GM19467 (cell line): ENCODE data around the gene EMP1.

Experiments used
- ATAC-seq: cut with Tn5 transposase; IDR thresholded peaks from one replicate; pipeline ENCODE4 v1.9.1; 2021; ENCODE audit warnings: mild to moderate bottlenecking, moderate library complexity; ENCODE audit not compliant: unreplicated experiment

EMP1 gene

DNA sequence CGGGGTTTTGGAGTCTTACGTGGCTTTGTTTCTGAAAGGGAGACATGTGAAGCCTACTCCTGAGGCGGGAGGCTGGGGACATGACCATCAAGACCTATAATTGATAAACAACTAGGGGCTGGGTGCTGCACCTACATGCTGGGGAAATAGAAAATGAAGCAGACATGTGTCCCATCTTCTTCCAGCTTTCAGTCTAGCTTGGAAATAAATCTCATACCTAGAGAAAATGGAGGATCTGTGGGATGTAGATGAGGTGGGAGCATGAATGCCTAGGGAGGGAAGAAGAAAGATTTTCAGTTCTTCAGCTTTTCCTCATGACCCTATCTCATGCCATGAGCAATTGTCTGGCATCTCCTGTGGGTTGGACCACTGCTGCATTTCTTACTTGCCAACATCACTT, 22.1 kb downstream of the EMP1 start:
- ATAC-seq = no peak

DNA sequence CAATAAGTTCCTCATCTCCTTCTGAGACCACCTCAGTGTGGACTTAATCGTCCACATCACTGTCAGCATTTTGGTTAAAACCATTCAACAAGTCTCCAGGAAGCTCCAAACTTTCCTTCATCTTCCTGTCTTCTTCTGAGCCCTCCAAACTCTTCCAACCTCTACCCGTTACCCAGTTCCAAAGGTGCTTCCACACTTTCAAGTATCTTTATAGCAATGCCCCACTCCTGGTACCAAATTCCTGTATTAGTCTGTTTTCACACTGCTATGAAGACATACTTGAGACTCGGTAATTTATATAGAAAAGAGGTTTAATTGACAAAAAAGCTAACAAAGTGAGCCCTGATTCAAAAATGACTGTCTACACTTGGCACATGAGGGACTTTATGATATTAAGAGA, 22.8 kb downstream of the EMP1 start:
- no peak for ATAC-seq

DNA sequence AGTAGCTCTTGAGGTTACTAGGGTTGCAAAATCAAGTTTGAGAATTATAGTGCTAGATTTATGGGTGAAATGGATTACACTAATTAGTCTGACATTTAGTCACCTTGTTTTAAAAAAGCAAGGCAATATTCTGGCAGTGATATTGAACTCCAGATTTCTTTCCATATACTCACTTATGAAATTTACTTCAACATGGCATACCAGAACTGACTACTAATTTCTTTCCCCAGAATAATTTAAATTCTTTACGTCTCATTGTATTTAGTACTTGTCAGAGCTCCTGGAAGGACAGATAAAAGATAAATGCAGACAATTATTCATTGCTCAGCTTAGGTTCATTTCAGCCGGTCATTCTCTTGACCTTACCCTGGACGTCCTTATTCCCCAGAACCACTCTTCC, 24.3 kb downstream of the EMP1 start:
- ATAC-seq = no peak

- ATAC-seq = no peak
These were observed 25.6 kb downstream of the EMP1 start for GRCh38 chr12:13222076-13222475.

- no peak for ATAC-seq
These were observed 26.8 kb downstream of the EMP1 start for GRCh38 chr12:13223179-13223804.

DNA sequence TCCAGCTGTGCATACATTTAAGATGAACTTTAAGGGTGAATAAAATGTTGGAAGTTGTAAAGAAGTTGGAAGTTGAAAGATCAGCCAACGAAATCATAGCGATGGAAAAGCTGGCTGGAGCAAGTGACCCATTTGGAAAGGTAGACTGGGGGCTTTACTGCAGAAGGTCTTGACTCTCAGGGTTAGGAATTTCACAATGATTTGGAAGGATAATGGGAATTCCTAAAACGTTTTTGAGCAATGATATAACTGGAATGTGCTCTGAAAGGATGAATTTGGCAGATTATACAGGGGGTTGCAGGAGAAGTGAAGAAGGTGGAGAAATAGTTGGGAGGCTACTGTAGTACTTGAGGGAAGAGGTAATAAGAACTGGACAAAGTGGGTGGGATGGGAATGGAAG, 27.4 kb downstream of the EMP1 start:
- ATAC-seq = no peak

DNA sequence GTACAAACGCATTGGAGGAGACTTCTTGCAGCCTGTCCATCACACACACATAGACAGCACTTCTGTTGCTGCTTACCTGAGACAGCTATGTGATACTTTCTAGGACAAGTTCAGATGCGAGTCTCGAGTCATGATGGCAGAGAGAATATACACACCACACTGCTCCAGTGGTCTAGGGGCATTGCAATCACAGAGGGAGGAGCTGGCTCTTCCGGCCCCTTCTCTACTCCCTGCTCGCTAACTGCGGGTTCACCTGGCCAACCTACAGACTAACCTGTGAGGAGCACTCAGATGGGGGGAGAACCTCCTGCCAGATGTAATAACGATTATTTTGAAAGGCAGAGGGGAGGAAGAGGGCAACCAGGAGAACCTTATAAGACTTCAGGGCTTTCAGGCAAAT, 30.7 kb downstream of the EMP1 start:
- no peak for ATAC-seq

DNA sequence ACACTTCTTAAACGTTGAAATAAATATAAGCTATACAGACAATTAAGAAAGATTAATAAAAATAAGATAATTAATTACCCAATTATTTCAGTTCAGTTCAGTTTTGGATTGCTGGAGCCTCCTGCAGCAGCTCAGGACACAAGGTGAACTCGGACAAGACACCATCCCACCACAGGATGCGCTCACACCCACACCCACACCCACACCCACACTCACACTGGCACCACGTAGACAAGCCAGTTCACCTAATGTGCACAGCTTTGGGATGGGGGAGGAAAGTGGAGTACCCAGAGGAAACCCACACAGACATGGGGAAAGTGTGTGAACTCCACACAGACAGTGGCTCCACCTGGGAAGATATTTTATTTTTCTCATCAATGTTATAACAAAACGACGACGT, 32.1 kb downstream of the EMP1 start:
- no peak for ATAC-seq

GRCh38 chr12:13229504-13229903, 33.0 kb downstream of the EMP1 start:
- no peak for ATAC-seq

DNA sequence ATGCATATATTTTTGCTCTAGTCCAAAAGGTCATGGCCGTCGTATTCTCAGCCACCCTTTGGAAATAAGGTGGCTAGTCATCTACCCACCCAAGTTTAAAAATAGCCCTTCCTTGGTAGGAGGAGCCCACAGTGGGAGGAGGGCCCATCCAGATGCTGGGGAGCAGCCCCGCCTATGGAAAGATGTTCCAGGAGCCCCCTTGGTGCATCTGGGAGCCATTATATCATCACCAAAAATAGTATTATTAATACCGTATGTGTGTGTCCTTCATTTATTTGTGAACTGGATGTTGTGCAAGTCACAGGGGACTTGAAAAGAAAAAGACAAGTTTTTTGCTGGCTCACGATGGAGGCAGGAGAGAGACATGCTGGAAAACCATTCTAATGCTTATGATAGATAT, 34.0 kb downstream of the EMP1 start:
- no peak for ATAC-seq

DNA sequence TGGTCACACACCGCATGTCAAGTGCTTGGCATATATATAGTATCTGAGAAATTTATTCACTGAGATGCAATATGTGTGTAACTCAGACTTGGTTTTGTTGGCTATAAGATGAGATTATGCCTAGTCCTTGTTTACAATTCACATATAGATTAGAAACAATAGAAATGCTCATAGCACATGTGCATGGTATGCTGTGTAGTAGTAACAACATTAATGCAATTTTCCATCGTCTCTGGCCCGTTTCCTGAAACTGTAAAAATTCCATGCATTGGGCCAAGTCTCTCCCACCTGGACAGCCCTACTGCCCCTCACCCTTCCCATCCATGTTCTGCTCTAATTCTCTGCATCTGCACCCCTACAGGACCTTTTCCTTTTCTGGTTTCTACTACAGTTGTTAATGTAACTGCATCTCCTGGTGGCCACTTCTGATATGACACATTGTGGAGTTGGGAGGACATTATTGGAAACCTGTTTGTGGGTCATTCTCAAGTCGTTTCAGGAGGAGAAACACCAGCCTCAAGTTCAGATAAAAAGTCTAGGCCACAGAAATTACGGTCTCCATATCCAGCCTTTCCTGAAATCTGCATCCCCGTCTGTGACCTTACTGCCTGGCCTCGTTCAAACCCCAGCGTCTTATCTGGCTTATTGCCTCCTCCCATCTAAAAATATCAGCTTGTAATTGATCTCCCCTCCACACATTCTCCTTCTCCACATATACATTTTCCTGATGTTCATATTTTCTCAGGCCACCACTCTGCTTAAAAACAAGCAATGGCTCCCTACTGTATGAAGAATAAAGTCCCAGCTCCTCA, 37.5 kb downstream of the EMP1 start:
- ATAC-seq = no peak

DNA sequence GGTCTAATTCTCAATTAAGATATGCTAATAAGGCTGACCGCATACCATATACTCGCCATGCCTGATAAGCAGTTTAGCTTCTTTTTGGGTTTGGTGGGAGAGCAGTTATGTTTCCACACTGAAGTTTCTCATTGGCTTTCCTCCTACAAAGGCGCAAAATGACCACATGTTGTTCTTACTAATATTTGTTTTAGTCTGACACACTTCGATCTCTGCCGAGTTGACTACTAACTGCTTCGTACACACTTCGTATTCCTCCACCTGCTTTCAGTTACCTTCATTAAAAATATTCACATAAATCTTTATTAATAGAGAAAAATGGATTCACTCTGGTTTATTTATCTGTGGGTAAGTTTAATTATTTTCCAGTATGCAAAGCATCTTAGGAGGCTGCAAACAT, 41.7 kb downstream of the EMP1 start:
- no peak for ATAC-seq

DNA sequence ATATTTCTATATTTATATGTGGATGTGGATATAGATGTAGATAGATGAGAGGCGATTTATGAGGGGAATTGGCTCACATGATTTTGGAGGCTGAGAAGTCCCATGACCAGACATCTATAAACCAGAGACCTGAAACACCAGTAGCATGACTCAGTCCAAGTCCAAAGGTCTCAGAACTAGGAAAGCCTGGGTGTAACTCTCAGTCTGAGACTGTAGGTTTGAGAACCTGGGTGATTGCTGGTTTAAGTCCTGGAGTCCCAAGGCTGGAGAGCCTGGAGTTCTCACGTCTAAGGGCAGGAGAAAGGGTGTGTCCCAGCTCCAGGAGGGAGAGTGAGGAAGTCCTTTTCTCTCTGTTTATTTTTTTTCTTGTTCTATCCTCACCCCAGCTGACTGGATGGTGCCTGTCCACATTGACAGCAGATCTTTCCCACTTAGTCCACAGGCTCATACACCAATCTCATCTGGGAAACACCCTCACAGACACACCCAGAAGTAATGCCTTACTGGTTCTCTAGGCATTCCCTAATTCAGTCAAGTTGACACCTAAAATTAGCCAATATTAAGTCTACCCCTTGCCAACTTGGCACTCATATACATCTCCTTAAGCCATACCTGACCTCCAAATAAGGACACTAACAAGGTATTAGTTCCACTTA, 45.4 kb downstream of the EMP1 start:
- ATAC-seq = no peak

DNA sequence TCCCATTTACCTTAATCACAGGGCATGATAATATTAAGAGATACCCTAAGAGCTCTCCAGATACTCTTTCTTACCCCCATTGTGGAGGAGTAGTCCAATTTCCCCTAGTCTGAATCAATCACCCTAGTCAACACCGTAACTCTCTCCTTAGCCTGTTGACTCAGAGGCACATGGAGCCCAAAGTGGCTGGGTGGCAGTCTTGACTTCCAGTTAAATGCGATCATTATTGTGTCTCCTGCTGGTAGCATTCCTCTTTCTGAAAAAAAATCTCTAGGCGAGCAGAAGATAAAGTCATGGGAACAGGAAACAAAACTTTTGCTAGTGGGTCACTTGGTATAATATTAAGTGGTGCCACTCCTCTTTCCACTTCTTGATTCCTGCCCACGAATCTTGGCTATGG, 46.4 kb downstream of the EMP1 start:
- no peak for ATAC-seq

- ATAC-seq = no peak
These were observed 47.1 kb downstream of the EMP1 start for GRCh38 chr12:13243516-13244070.

DNA sequence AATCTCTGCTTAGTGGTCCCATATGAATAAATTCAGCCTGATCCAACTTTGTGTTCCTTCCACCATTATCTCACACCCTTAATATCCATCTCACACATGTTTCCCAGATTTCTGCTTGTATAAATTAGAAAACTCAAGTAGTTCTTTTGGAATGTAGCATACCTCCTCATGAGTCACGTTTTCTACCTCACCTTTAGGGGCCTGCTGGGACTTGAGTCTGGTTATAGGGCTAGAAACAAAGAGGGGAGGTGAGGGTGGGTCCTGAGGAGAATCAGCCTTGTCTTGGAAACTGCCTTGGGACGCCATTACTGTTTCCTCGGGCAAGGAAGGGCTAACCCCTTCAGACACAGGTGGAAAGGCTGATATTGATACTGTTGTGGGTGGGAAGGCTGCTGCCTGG, 51.1 kb downstream of the EMP1 start:
- no peak for ATAC-seq

- no peak for ATAC-seq
These were observed 52.4 kb downstream of the EMP1 start for GRCh38 chr12:13248964-13249363.

DNA sequence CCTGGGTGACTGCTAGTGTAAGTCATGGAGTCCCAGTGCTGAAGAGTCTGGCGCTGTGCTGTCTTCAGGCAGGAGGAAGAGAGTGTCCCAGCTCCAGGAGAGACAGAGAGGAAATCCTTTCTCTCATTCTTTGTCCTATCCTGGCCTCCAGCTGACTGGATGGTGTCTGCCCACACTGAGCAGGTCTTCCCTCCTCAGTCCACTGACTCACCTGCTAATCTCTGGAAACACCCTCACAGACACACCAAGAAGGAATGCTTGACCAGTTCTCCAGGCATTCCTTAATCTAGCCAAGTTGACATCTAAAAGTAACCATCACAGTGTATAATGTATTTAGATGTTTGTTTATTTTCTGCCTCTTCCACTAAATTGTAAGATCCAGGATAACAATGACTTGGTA, 53.9 kb downstream of the EMP1 start:
- no peak for ATAC-seq

- no peak for ATAC-seq
These were observed 55.0 kb downstream of the EMP1 start for GRCh38 chr12:13251521-13251920.

- no peak for ATAC-seq
These were observed 55.5 kb downstream of the EMP1 start for GRCh38 chr12:13252024-13252423.

GRCh38 chr12:13252616-13253015, 56.1 kb downstream of the EMP1 start:
- no peak for ATAC-seq
